ENCODE data around the gene ARFIP1. TPM values are rescaled to one million over a fixed set of nuclear protein-coding genes. Genes with fewer than 3 reads are reported as not detected.

Gene ARFIP1
- total RNA-seq, 5 donors from 2014 or later (not counting 1 experiment from before 2014, with no cell fraction given), result 8.2 to 16.3 (median 12.1) TPM

GRCh38 chr4:152928286-152928685 lies 148.5 kb downstream of the ARFIP1 start:
- Mint-ChIP-seq H3K36me3 (peaks cover 4% of the 10 kb centered on the region), H3K27me3 (peaks cover 17 to 20% of the 10 kb centered on the region in 2 donors), H3K4me1 (peaks cover 0 to 2% (median 0%) of the 10 kb centered on the region in 3 donors), H3K9me3 (no peaks in the 10 kb centered on the region), H3K27ac (no peak overlapping the region), H3K4me3 (no peak overlapping the region)
- ChIA-PET CTCF (no interaction called here), POLR2A (no interaction called here)
- no peak overlapping the region for H3K4me3 ChIP-seq (ENCODE audit: control insufficient read depth in 1 of 2, extremely low read depth in 1 of 2, low read length in 1 of 2)
- DNase-seq (no peak), ATAC-seq (replicated peaks in 1 of 4) (no peak)
- no peaks in the 10 kb centered on the region for H3K9me3 ChIP-seq
- no CpG with 5 or more reads among the region's 4 CpGs for WGBS (ENCODE audit: insufficient coverage)
- no peaks in the 10 kb centered on the region for H3K4me1 ChIP-seq (ENCODE audit: control insufficient read depth in 1 of 2, extremely low read depth in 1 of 2, insufficient read depth in 2 of 2, low read length in 2 of 2)
- peaks cover 0 to 9% of the 10 kb centered on the region in 2 experiments for H3K27me3 ChIP-seq (replicated peaks in 1 of 2; ENCODE audit: control insufficient read depth in 2 of 2, extremely low read depth in 1 of 2, insufficient read depth in 2 of 2, low read length in 1 of 2)
- no peak overlapping the region for H3K27ac ChIP-seq (ENCODE audit: low read length)
- H3K36me3 ChIP-seq (ENCODE audit: control insufficient read depth in 2 of 2, extremely low read depth in 1 of 2, insufficient read depth in 1 of 2, low read length in 1 of 2), result no peaks in the 10 kb centered on the region

GRCh38 chr4:152929888-152930287 lies 150.1 kb downstream of the ARFIP1 start:
- no peak for DNase-seq
- Mint-ChIP-seq H3K27me3 (peaks cover 33 to 36% of the 10 kb centered on the region in 2 donors), H3K4me1 (peaks cover 5 to 8% (median 5%) of the 10 kb centered on the region in 3 donors), H3K9me3 (no peaks in the 10 kb centered on the region), H3K27ac (no peak overlapping the region), H3K4me3 (no peak overlapping the region), H3K36me3 (peaks cover 4% of the 10 kb centered on the region)
- H3K9me3 ChIP-seq, result no peaks in the 10 kb centered on the region
- H3K36me3 ChIP-seq (ENCODE audit: control insufficient read depth in 2 of 2, extremely low read depth in 1 of 2, insufficient read depth in 1 of 2, low read length in 1 of 2), result no peaks in the 10 kb centered on the region
- H3K27me3 ChIP-seq (replicated peaks in 1 of 2; ENCODE audit: control insufficient read depth in 2 of 2, extremely low read depth in 1 of 2, insufficient read depth in 2 of 2, low read length in 1 of 2), result peaks cover 4 to 9% of the 10 kb centered on the region in 2 experiments
- no peaks in the 10 kb centered on the region for H3K4me1 ChIP-seq (ENCODE audit: control insufficient read depth in 1 of 2, extremely low read depth in 1 of 2, insufficient read depth in 2 of 2, low read length in 2 of 2)
- no CpG with 5 or more reads among the region's 1 CpG for WGBS (ENCODE audit: insufficient coverage)
- no peak overlapping the region for H3K4me3 ChIP-seq (ENCODE audit: control insufficient read depth in 1 of 2, extremely low read depth in 1 of 2, low read length in 1 of 2)
- no peak overlapping the region for H3K27ac ChIP-seq (ENCODE audit: low read length)
- ChIA-PET POLR2A (interaction anchor here in 1 of 2 donors (0.7 kb wide), 1 partner anchor 1765 kb away, joined by 3 read pairs; no protein-coding TSS in a partner anchor), CTCF (no interaction called here)
- no peak for ATAC-seq (replicated peaks in 1 of 4)

GRCh38 chr4:152935143-152935542 lies 155.4 kb downstream of the ARFIP1 start:
- Histone ChIP-seq H3K4me1 (ENCODE audit: control insufficient read depth in 1 of 2, extremely low read depth in 1 of 2, insufficient read depth in 2 of 2, low read length in 2 of 2) (peaks cover 7 to 28% of the 10 kb centered on the region in 2 experiments), H3K27ac (ENCODE audit: low read length) (no peak overlapping the region), H3K27me3 (replicated peaks in 1 of 2; ENCODE audit: control insufficient read depth in 2 of 2, extremely low read depth in 1 of 2, insufficient read depth in 2 of 2, low read length in 1 of 2) (peaks cover 12 to 52% of the 10 kb centered on the region in 2 experiments), H3K4me3 (ENCODE audit: control insufficient read depth in 1 of 2, extremely low read depth in 1 of 2, low read length in 1 of 2) (no peak overlapping the region), H3K9me3 (no peaks in the 10 kb centered on the region), H3K36me3 (ENCODE audit: control insufficient read depth in 2 of 2, extremely low read depth in 1 of 2, insufficient read depth in 1 of 2, low read length in 1 of 2) (no peaks in the 10 kb centered on the region)
- CTCF ChIA-PET, result no interaction called here
- H3K27me3 Mint-ChIP-seq, result peaks cover 49 to 58% of the 10 kb centered on the region in 2 donors
- DNase-seq, result peak in 1 of 35 experiments; percentile 2
- WGBS (ENCODE audit: insufficient coverage), result 16% methylated on average over 12 of the region's 16 CpGs
- H3K36me3 Mint-ChIP-seq, result no peaks in the 10 kb centered on the region
- H3K27ac Mint-ChIP-seq, result no peak overlapping the region
- peaks cover 22 to 27% (median 25%) of the 10 kb centered on the region in 3 donors for H3K4me1 Mint-ChIP-seq
- H3K9me3 Mint-ChIP-seq, result no peaks in the 10 kb centered on the region
- H3K4me3 Mint-ChIP-seq, result peak overlapping the region; percentile 65 to 78 (median 75)
- no peak for ATAC-seq (replicated peaks in 1 of 4)
- POLR2A ChIA-PET, result no interaction called here

GRCh38 chr4:152935631-152936445 lies 156.1 kb downstream of the ARFIP1 start, which contains the start of gene FHDC1:
TSS of gene FHDC1 (plus strand) at chr4:152936323. CDS start at chr4:152943058, 6,735 bp downstream.
- Histone ChIP-seq H3K36me3 (ENCODE audit: control insufficient read depth in 2 of 2, extremely low read depth in 1 of 2, insufficient read depth in 1 of 2, low read length in 1 of 2) (no peaks in the 10 kb centered on the region), H3K4me3 (ENCODE audit: control insufficient read depth in 1 of 2, extremely low read depth in 1 of 2, low read length in 1 of 2) (peak within 1 kb of the TSS; percentile 45 to 84), H3K27me3 (replicated peaks in 1 of 2; ENCODE audit: control insufficient read depth in 2 of 2, extremely low read depth in 1 of 2, insufficient read depth in 2 of 2, low read length in 1 of 2) (peaks cover 12 to 52% of the 10 kb centered on the region in 2 experiments), H3K9me3 (no peaks in the 10 kb centered on the region), H3K4me1 (ENCODE audit: control insufficient read depth in 1 of 2, extremely low read depth in 1 of 2, insufficient read depth in 2 of 2, low read length in 2 of 2) (peaks cover 7 to 28% of the 10 kb centered on the region in 2 experiments), H3K27ac (ENCODE audit: low read length) (no peak within 1 kb of the TSS)
- Mint-ChIP-seq H3K4me1 (peaks cover 22 to 27% (median 25%) of the 10 kb centered on the region in 3 donors), H3K27ac (no peak within 1 kb of the TSS), H3K27me3 (peaks cover 53 to 63% of the 10 kb centered on the region in 2 donors), H3K36me3 (no peaks in the 10 kb centered on the region), H3K4me3 (peak within 1 kb of the TSS; percentile 65 to 78 (median 75)), H3K9me3 (no peaks in the 10 kb centered on the region)
- DNase-seq (peak in 2 of 35 experiments; percentile 3 to 15), ATAC-seq (replicated peaks in 1 of 4) (peak in 3 of 4 experiments; percentile 26 to 30 (median 29))
- WGBS (ENCODE audit: insufficient coverage), result 1% methylated on average over 64 of the region's 75 CpGs
- ChIA-PET POLR2A (no interaction called here), CTCF (no interaction called here)

- CTCF ChIA-PET, result no interaction called here
- no peaks in the 10 kb centered on the region for H3K36me3 ChIP-seq (ENCODE audit: control insufficient read depth in 2 of 2, extremely low read depth in 1 of 2, insufficient read depth in 1 of 2, low read length in 1 of 2)
- POLR2A ChIA-PET, result no interaction called here
- ATAC-seq (replicated peaks in 1 of 4) (peak; percentile 10 to 26 (median 19)), DNase-seq (peak in 6 of 35 experiments; percentile 1 to 19 (median 8))
- peak overlapping the region; percentile 52 to 78 (median 55) for H3K4me3 Mint-ChIP-seq
- H3K27ac Mint-ChIP-seq, result no peak overlapping the region
- peaks cover 12 to 49% of the 10 kb centered on the region in 2 experiments for H3K27me3 ChIP-seq (replicated peaks in 1 of 2; ENCODE audit: control insufficient read depth in 2 of 2, extremely low read depth in 1 of 2, insufficient read depth in 2 of 2, low read length in 1 of 2)
- peak overlapping the region; percentile 45 to 84 for H3K4me3 ChIP-seq (ENCODE audit: control insufficient read depth in 1 of 2, extremely low read depth in 1 of 2, low read length in 1 of 2)
- no peaks in the 10 kb centered on the region for H3K9me3 ChIP-seq
- no peaks in the 10 kb centered on the region for H3K9me3 Mint-ChIP-seq
- no peak overlapping the region for H3K27ac ChIP-seq (ENCODE audit: low read length)
- under 1% methylated on average over 69 of the region's 93 CpGs for WGBS (ENCODE audit: insufficient coverage)
- peaks cover 53 to 65% of the 10 kb centered on the region in 2 donors for H3K27me3 Mint-ChIP-seq
- H3K36me3 Mint-ChIP-seq, result no peaks in the 10 kb centered on the region
- peaks cover 7 to 28% of the 10 kb centered on the region in 2 experiments for H3K4me1 ChIP-seq (ENCODE audit: control insufficient read depth in 1 of 2, extremely low read depth in 1 of 2, insufficient read depth in 2 of 2, low read length in 2 of 2)
- peaks cover 22 to 27% (median 25%) of the 10 kb centered on the region in 3 donors for H3K4me1 Mint-ChIP-seq
Observed at GRCh38 chr4:152936446-152937335, 156.9 kb downstream of the ARFIP1 start.
